GM08714 (cell line): Measurements from ENCODE around the gene HOTAIR.

Experiments used
- H3K4me3 ChIP-seq: fragments of 200-500 bp; sonication (Bioruptor generic); 2 replicates; pipeline ENCODE4 v1.5.1; 2014; ENCODE audit warnings: mild to moderate bottlenecking, low read length, inconsistent platforms
- ZNF274 ChIP-seq: IDR thresholded peaks from 2 replicates; pipeline ENCODE4 v1.6.1; 2012; ENCODE audit warnings: mild to moderate bottlenecking, low read depth, low read length

The HOTAIR gene

DNA sequence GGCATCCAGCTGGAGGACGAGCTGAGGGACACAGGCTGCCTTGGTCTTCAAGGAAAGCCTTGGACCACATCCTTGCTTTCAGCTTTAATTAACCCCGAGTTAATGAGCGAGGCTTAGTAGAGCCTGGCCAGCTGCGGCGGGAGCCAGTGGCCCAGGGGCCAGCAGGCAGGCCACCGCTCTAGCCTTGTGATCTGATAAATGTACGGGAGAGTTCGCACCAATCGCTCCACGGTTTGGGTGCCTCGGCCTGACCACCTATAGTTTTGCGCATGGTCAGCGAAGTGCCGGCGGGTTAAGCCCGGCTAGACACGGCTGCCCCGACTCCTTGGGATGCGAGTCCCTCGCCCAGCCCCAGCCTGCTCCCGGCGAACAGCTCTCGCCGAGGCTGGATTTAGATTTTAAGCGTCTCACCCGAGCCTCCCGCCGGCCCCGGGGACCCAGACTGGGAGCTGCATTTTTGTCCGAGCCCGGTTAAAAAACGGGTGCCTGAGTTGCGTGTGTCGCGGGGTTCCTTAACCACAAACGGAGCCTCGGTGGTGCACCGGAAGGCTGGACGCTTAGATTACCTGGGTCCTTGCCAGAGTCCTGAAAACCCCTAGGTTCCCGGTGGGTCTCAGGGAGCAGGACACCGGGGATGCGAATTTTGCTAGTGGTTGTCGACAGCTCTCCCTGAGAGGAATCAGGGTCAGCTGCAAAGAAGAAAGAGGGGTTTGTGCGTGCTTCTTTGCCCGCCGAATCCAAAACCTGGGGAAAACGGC is 23.0 kb downstream of the HOTAIR start:
- no peak for TF ChIP-seq ZNF274

DNA sequence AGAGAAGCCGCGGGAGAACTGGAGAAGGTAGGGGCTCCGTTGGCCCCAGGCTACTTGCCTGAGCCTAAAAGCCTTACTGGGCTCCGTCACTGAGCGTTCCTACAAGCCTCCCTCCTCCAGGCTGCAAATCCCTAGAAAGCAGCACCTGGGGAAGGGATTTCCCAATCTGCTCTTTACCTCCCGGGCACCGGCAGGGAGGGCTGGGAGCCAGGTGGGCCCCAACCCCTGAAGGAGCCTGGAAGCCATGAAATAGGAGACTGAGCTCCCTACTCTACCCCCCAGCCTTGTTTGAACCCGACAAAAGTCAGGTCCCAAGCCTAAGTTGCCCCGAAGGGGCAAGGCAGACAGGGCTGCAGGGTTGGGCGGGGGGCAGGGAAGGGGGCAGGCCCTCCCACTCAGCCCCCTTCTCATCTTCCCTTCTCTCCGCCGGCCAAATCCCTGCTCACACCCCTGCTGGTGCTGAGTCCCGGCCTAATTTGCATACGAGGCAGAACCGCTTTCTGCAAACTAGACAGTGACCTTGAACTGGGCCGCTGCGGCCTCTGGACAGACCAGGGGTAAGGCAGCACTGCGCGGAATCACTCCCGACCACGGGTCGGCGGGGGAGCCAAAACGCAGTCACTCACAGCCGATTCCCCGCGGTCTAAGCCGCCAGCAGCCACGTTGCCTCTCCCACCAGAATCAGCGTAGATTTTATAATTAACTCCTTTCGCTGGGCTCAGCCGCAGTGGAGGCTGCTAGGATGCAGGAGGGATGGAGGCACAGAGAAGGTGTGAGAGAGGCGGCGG is 23.8 kb downstream of the HOTAIR start:
- TF ChIP-seq ZNF274: no peak
- no peak overlapping the region for H3K4me3 ChIP-seq

More for the DNA sequence above, 23.0 kb downstream of the HOTAIR start:
- no peak overlapping the region for H3K4me3 ChIP-seq

DNA sequence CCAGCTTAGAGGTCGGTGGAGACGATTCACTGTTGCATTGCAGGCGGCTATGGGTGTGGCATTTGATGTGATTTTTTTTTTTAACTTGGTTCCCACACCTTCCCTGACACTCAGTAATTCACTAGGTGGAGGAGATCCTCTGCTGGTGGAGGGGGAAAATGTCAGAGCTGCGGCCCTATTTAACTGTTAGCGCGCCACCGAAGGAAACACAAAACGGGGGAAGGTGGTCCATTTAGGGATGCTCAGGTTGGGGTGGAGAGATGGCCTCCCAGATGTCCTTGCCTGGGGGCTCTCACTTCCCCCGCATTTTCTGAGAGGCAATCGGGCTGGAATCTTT is 24.3 kb downstream of the HOTAIR start:
- no peak overlapping the region for H3K4me3 ChIP-seq
- TF ChIP-seq ZNF274: no peak

DNA sequence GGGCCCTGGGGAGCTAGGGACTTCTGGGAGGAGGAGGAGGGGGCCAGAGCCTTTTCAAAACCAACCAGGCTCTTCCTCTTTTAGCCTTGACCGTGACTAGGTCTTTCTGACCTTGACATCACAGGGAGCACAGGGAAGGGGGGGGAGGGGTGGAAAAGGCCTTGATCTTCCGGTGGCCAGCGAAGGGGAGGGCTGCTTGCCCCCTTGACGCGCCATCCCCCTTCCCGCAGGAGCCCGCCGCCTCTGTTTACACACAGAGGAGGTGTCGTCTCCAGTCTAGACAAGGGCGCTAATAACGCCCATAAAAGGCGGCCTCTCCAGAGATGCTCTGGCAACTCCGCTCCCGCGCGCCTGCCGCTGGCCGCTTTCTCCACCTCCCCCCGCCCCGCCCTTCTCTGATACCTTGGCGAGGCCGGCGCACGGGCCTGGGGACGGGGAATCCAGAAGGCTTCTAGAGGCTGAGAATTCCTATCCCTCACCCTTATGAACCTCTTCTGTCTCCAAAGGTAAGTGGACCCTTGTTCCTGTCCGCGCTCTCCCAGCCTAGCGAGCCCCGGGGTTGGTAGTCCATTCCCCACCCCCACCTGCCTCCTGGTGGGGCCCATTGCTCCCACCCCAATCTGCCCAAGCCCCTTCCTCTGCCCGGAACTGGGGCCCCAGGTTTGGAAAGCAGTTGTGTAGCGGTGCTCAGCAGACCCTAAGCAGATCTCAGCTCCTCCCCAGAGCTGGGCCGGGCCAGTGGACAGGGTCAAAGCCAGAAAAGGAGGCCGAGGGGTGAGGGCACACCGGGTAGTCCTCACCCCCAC is 24.9 kb downstream of the HOTAIR start:
- no peak for TF ChIP-seq ZNF274
- no peak overlapping the region for H3K4me3 ChIP-seq

DNA sequence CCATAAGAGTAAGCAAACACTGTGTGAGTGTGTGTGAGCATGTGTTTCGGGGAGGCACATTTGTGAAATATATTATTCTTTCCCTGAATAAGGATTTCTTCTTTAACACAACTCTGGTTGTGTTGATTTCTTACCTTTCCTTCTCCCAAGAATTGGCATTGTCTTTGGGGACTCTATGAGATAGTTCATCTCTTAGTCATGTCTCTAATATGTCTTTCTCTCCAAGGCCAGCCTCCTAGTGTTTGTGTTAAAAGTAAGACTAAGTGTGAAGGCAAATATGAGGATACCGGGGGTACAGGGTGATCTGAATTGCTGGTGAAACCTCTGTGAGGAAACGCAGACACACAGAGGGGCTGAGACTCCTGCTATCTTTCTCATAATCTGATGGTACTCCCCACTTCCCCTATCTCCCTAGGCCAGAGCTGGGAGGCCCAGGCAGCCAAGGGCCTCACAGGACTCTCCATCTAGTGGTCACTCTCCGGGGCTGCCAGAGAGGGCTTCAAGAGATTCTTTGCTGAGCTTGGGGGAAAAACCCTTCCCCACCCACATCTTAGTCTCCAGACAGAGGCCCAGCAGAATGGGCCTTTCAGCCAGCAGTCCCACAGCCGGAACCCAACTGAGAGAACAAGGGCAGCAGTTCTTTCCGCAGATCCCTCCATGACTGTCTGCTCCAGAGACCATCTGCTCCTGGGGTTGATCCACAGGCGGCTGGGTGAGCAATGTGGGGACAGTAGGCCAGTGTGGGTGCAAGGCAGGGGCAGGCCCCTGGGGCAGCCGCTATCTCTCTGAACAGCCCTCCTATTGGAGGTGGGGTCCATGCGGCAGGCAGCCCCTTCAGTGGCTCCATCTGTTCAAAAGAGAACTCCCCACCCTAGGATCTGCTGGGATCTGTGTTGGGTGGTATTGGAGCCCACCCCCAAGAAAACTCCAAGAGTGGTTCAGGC is 25.8 kb downstream of the HOTAIR start:
- H3K4me3 ChIP-seq: no peak overlapping the region
- TF ChIP-seq ZNF274: no peak

DNA sequence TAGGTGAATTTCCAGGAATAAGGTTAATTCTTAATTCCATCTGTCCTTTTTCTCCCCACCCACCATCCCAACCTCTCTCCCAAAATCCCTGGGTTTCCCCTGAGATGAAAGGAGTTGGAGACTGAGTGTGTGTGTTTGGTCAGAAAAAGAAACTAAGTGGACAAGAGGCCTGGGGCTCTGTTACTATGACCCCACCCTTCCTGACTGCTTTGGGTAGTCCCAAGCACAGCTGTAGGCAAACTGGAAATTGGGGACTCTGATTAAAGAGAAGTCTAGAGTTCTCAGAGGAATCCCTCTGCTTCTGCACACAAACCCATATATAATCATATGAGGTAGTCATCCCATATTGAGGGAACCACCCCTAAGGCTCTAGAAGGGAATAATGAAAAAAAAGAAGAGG is 27.0 kb downstream of the HOTAIR start:
- TF ChIP-seq ZNF274: no peak
- no peak overlapping the region for H3K4me3 ChIP-seq

DNA sequence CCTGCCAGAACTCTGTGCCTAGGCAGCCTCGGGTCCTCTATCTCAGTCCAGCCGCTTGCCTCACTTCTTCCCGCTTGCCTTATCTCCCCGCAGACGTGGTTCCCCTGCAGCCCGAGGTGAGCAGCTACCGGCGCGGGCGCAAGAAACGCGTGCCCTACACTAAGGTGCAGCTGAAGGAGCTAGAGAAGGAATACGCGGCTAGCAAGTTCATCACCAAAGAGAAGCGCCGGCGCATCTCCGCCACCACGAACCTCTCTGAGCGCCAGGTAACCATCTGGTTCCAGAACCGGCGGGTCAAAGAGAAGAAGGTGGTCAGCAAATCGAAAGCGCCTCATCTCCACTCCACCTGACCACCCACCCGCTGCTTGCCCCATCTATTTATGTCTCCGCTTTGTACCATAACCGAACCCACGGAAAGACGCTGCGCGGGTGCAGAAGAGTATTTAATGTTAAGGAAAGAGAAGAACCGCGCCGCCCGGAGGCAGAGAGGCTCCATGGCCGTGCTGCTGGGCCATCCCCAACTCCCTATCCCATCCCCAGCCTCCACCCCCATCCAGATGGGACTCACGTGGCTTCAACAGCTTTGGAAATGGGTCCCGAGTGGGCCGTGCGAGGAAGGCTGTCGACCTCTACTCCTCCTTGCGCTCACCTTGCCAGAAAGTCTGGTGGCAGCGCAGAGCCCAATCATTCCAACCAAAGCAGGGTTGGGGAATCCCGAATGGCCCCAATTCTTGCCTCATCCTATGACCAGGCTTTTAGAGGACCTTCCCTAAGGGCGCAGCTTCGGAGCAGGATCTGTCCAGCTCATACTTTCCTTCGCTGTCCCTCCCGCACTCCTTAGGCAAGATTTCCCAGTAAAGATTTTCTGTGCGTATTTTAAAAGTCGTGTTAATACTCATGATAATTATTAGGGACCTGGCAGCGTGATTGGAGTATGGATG is 29.6 kb downstream of the HOTAIR start:
- H3K4me3 ChIP-seq: no peak overlapping the region
- TF ChIP-seq ZNF274: no peak

DNA sequence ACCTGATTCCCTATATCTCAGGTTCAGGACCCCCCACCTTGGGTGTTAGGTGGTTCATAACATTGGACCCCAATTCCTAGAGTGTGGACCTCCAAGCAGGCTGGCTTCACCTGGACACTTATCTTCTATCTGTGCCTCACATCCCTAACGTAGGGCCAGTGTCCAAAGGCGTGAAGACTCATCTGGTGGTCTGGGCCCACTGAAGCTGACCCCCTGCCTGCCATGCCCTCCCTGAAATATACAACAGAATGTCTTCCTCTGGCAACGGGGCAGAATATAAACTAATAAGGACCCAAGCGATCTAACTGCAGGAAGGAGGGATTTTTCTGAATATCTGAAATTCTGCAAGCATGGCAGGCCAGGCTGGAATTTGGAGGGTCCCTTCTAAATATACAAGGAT is 30.5 kb downstream of the HOTAIR start:
- no peak overlapping the region for H3K4me3 ChIP-seq
- TF ChIP-seq ZNF274: no peak

DNA sequence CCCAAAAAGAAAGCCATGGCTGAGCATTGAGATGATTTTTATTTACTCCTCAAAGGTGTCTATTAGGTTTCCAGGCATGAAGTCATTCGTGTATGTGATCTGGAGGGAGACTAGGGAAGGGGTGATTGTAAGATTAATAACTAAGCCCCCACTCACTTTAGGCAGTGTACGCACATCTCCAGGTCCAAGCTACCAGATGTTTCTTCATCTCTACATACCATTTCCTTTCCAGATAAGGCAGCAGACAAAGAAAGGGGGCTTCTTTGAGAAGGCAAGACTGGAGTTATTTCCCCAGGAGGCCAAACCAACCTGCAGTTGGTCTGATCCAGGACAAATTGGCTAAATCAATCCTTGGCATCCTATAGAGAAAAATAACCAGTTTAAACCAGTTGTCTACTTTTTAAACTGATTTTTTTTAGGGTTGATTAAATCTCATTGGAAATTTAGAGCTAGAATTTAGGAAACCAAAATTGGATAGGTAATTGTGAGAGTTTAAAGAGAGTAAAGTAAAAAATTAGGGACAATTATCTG is 32.2 kb downstream of the HOTAIR start:
- TF ChIP-seq ZNF274: no peak
- no peak overlapping the region for H3K4me3 ChIP-seq

DNA sequence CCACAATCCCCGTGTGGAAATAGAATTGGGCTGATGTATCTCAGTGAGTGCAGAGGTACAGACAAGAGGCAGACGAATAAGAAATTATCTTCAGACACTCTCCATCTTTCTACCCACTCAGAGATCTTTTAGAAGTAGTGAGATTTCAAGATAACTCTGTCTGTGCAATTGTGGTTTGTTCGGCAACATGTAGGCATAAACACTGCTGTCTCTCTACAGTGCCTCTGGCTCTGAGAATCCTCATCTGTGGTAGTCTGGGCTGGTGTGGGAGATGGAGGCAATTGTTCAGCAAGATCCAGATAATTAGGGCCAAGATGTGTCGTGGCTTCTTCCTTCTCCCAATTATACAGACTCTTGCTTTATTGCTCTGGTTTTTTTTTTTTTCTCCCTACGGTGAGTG is 33.0 kb downstream of the HOTAIR start:
- H3K4me3 ChIP-seq: no peak overlapping the region
- TF ChIP-seq ZNF274: no peak

DNA sequence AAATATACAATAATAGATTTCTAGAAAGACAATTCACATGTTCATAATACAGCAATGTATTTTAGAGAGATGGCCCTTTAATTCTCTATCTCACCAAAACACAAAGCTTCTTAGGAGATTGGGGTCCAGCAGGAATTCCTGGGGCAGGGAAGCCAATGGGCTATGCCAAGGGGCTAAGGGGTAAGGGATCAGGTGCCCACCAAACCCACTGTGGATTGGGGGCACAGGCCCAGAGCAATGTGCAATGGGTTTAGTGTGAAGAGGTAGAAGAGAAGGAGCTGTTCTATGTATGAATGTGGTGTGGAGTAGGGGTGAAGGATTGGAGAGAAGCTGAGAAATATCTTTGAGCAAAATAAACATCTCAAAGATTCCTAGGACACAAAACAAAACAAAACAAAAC is 33.6 kb downstream of the HOTAIR start:
- no peak for TF ChIP-seq ZNF274
- no peak overlapping the region for H3K4me3 ChIP-seq

DNA sequence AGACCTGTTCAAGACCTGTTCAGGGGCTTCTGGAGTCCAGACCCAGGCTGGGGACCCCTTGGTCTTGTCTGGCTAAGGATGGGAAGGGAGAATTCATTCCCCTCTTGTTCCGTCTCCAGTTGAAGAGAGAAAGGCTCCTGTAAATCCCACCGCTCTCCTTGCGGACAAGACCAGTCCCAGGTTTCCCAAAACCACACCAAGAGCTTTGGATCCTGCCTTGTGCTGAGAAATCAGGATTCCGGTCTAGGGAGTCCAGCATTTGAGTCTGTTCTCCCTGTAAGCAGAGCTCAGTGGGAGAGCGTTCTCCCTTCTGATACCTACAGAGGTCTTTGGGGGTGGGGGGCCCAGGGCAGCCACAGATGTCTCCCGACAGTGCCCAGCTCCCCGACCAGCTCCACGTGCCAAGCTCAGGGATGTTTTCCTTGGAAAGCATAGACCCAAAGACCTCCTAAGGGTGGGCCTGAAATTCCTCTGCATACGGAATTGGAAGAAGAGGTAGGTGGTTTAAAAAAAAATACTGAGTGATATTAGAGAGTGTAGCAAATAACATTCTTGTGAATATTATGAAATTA is 34.2 kb downstream of the HOTAIR start:
- no peak for TF ChIP-seq ZNF274
- no peak overlapping the region for H3K4me3 ChIP-seq
